Liver (tissue), 9 donors: ENCODE data around the gene HERPUD2. TPM values are rescaled to one million over a fixed set of nuclear protein-coding genes. Genes with fewer than 3 reads are reported as not detected.
A peak's percentile ranks its signal among the peaks of the same experiment; 100 is the strongest.

Source experiments
- DNase-seq: peaks from one replicate; pipeline ENCODE4 v3.0.0-alpha.2; 2017; ENCODE audit warnings: low spot score
- H3K27ac ChIP-seq, 2 donors: one replicate each; pipeline ENCODE4 v1.7.0; 2013; ENCODE audit warnings: inconsistent platforms in 2 of 2, low read length in 2 of 2, control low read depth in 1 of 2, low read depth in 1 of 2, mild to moderate bottlenecking in 1 of 2
- H3K27me3 ChIP-seq, 4 donors: one replicate each; pipeline versions ENCODE4 v1.6.1 to v1.7.0; 2013; ENCODE audit warnings: low read length in 3 of 4, inconsistent platforms in 1 of 4, mild to moderate bottlenecking in 1 of 4, moderate library complexity in 1 of 4; ENCODE audit not compliant: control insufficient read depth in 4 of 4, insufficient read depth in 4 of 4
- H3K36me3 ChIP-seq, 4 donors: one replicate each; pipeline versions ENCODE4 v1.6.1 to v1.7.0; 2013; ENCODE audit warnings: low read length in 3 of 4, mild to moderate bottlenecking in 3 of 4, low read depth in 1 of 4, moderate library complexity in 1 of 4; ENCODE audit not compliant: control insufficient read depth in 4 of 4, insufficient read depth in 3 of 4
- H3K4me1 ChIP-seq, 4 donors: one replicate each; pipeline versions ENCODE4 v1.6.1 to v1.7.0; 2013; ENCODE audit warnings: low read length in 3 of 4, mild to moderate bottlenecking in 3 of 4, moderate library complexity in 1 of 4; ENCODE audit not compliant: control insufficient read depth in 4 of 4, insufficient read depth in 4 of 4
- H3K4me3 ChIP-seq, 3 donors: one replicate each; pipeline versions ENCODE4 v1.6.1 to v1.7.0; 2013; ENCODE audit warnings: low read length in 3 of 3, control low read depth in 1 of 3, low read depth in 1 of 3, mild to moderate bottlenecking in 1 of 3
- H3K9ac ChIP-seq, 2 donors: one replicate each; pipeline ENCODE4 v1.7.0; 2013; ENCODE audit warnings: low read length in 2 of 2, mild to moderate bottlenecking in 2 of 2, moderate library complexity in 2 of 2, control low read depth in 1 of 2, low read depth in 1 of 2
- H3K9me3 ChIP-seq, 4 donors: one replicate each; pipeline versions ENCODE4 v1.6.1 to v1.7.0; 2013; ENCODE audit warnings: low read length in 3 of 4; ENCODE audit not compliant: control insufficient read depth in 4 of 4
- ATF3 ChIP-seq: IDR thresholded peaks from 2 replicates; pipeline ENCODE4 v1.6.1; 2016; ENCODE audit warnings: antibody characterized with exemption
- CTCF ChIP-seq: fragments of 150-350 bp; IDR thresholded peaks from 2 replicates; pipeline ENCODE4 v1.5.1; 2017; ENCODE audit warnings: improper control_type of control experiment, low read depth, low read length; ENCODE audit not compliant: missing input control
- EGR1 ChIP-seq, 2 donors: IDR thresholded peaks; 2 replicates each; pipeline ENCODE4 v1.6.1; 2016 to 2018; ENCODE audit warnings: antibody characterized with exemption in 2 of 2, low read depth in 2 of 2
- FOXA2 ChIP-seq: IDR thresholded peaks from 2 replicates; pipeline ENCODE4 v1.6.1; 2016; ENCODE audit warnings: antibody characterized with exemption
- GABPA ChIP-seq, 2 donors: IDR thresholded peaks in 1 of 2; conservative IDR thresholded peaks in 1 of 2; 2 replicates each; pipeline ENCODE4 v1.6.1; 2016; ENCODE audit warnings: antibody characterized with exemption in 2 of 2, mild to moderate bottlenecking in 1 of 2, moderate library complexity in 1 of 2
- HNF4G ChIP-seq: IDR thresholded peaks from 2 replicates; pipeline ENCODE4 v1.6.1; 2016; ENCODE audit warnings: antibody characterized with exemption
- JUND ChIP-seq, 2 donors: IDR thresholded peaks; 2 replicates each; pipeline ENCODE4 v1.6.1; 2016; ENCODE audit warnings: antibody characterized with exemption in 2 of 2
- MAX ChIP-seq: IDR thresholded peaks from 2 replicates; pipeline ENCODE4 v1.6.1; 2016; ENCODE audit warnings: antibody characterized with exemption
- REST ChIP-seq: IDR thresholded peaks from 2 replicates; pipeline ENCODE4 v1.6.1; 2016; ENCODE audit warnings: antibody characterized with exemption, mild to moderate bottlenecking
- SP1 ChIP-seq: IDR thresholded peaks from 2 replicates; pipeline ENCODE4 v1.6.1; 2018; ENCODE audit warnings: antibody characterized with exemption, mild to moderate bottlenecking
- ZBTB33 ChIP-seq: IDR thresholded peaks from 2 replicates; pipeline ENCODE4 v1.6.1; 2016; ENCODE audit warnings: antibody characterized with exemption
- WGBS: extraction: QIAGEN DNeasy Blood & Tissue Kit; methylation state at CpG from one replicate; pipeline ENCODE4 v1.1.7; 2013; 5-methylcytosine and 5-hydroxymethylcytosine counted together
- polyA plus RNA-seq, 2 donors: library from polyadenylated mRNA; stranded (reverse) in 1 of 2; unstranded in 1 of 2; fragments of 200-250 nt in 1 of 2; fragments of >200 nt in 1 of 2; fragmentation: Nextera tagmentation in 1 of 2; extraction: Ambion mirVana in 1 of 2; gene quantifications; one replicate each; pipeline versions ENCODE4 v1.2.1 to v1.2.3, GENCODE V29; 2013 to 2015
- total RNA-seq, 2 donors: library from RNA; depleted of rRNA; stranded (reverse); fragments of >200 nt; gene quantifications; one replicate each; pipeline ENCODE4 v1.2.3, GENCODE V29; 2014
- donor health status: healthy.
- donor health status: healthy.
- donor health status: healthy.
- donor health status: healthy.
- donor health status: healthy.

HERPUD2 gene
- total and polyA plus RNA-seq, 4 donors: 9.7 to 22.0 (median 13.7) TPM

- no peaks in the 10 kb centered on the region for H3K9me3 ChIP-seq
- 88% methylated on average over 7 of the region's 7 CpGs for WGBS
- no peak for TF ChIP-seq HNF4G
- no peak for TF ChIP-seq REST
- no peak for TF ChIP-seq EGR1 (IDR thresholded peaks at IDR 0.05; ENCODE audit: low read depth in 2 of 2)
- no peak for TF ChIP-seq JUND (IDR thresholded peaks at IDR 0.05)
- TF ChIP-seq FOXA2: no peak
- no peak for TF ChIP-seq GABPA (IDR thresholded peaks at IDR 0.05 in 1 of 2, conservative IDR thresholded peaks at IDR 0.05 in 1 of 2)
- TF ChIP-seq SP1: no peak
- TF ChIP-seq ATF3: no peak
Observed at GRCh38 chr7:35695987-35696386, 1.1 kb upstream of the HERPUD2 start.

GRCh38 chr7:35695473-35695850 is 527 bp upstream of the HERPUD2 start:
- Histone ChIP-seq H3K36me3 (no peaks in the 10 kb centered on the region), H3K4me1 (peaks cover 2 to 39% (median 25%) of the 10 kb centered on the region in 4 donors), H3K9me3 (no peaks in the 10 kb centered on the region), H3K9ac (peak overlapping the region; percentile 68 to 70), H3K27me3 (no peaks in the 10 kb centered on the region), H3K4me3 (peak overlapping the region; percentile 84 to 98 (median 97)), H3K27ac (peak overlapping the region; percentile 87 to 90)
- no peak for DNase-seq
- 10% methylated on average over 10 of the region's 10 CpGs for WGBS
- TF ChIP-seq CTCF (no peak), ZBTB33 (no peak), MAX (no peak)

More at GRCh38 chr7:35695987-35696386, 1.1 kb upstream of the HERPUD2 start:
- DNase-seq: no peak
- H3K4me1 ChIP-seq: peaks cover 2 to 39% (median 25%) of the 10 kb centered on the region in 4 donors
- no peaks in the 10 kb centered on the region for H3K36me3 ChIP-seq
- no peaks in the 10 kb centered on the region for H3K27me3 ChIP-seq
- H3K4me3 ChIP-seq: peak overlapping the region; percentile 84 to 98 (median 97)
- no peak overlapping the region for H3K9ac ChIP-seq
- H3K27ac ChIP-seq: no peak overlapping the region
